Thyroid gland (tissue), 4 donors: Measurements from ENCODE around the gene TECPR2.

ENCODE experiments used
- POLR2A ChIP-seq, 2 donors: fragments of 450-650 bp; IDR thresholded peaks; one replicate each; pipeline ENCODE4 v1.6.1; 2017; ENCODE audit warnings: antibody characterized with exemption in 2 of 2, mild to moderate bottlenecking in 2 of 2, moderate library complexity in 1 of 2
- TF ChIP-seq, protein P1 (sequence below), 6 experiments: fragments of 200-600 bp in 3 of 6; fragments of 450-650 bp in 3 of 6; sonication (generic) in 3 of 6; IDR thresholded peaks; one replicate each; pipeline ENCODE4 v1.5.1; 2016 to 2019; ENCODE audit warnings: antibody characterized with exemption in 6 of 6, mild to moderate bottlenecking in 2 of 6, inconsistent platforms in 1 of 6, moderate library complexity in 1 of 6

- no peak for TF ChIP-seq POLR2A (IDR thresholded peaks at IDR 0.05)
- TF ChIP-seq, protein P1, sequence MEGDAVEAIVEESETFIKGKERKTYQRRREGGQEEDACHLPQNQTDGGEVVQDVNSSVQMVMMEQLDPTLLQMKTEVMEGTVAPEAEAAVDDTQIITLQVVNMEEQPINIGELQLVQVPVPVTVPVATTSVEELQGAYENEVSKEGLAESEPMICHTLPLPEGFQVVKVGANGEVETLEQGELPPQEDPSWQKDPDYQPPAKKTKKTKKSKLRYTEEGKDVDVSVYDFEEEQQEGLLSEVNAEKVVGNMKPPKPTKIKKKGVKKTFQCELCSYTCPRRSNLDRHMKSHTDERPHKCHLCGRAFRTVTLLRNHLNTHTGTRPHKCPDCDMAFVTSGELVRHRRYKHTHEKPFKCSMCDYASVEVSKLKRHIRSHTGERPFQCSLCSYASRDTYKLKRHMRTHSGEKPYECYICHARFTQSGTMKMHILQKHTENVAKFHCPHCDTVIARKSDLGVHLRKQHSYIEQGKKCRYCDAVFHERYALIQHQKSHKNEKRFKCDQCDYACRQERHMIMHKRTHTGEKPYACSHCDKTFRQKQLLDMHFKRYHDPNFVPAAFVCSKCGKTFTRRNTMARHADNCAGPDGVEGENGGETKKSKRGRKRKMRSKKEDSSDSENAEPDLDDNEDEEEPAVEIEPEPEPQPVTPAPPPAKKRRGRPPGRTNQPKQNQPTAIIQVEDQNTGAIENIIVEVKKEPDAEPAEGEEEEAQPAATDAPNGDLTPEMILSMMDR (IDR thresholded peaks at IDR 0.05): no peak
Measured at GRCh38 chr14:102462391-102462790, 99.7 kb downstream of the TECPR2 start.
